Left lung (tissue), 10 donors: ENCODE measurements around the gene AIG1. TPM values are rescaled to one million over a fixed set of nuclear protein-coding genes. Genes with fewer than 3 reads are reported as not detected.

Experiments
- ATAC-seq: fragments of 200-7000 bp; cut with Tn5 transposase; one replicate; pipeline ENCODE4 v1.9.1; 2020; ENCODE audit warnings: moderate library complexity
- DNase-seq, 4 donors: peaks; one replicate each; pipeline ENCODE4 v3.0.0-alpha.2; 2013 to 2020
- H3K27ac ChIP-seq, 2 donors: fragments of 200-600 bp; sonication (generic) in 1 of 2; one replicate each; pipeline versions ENCODE4 v1.5.0 to v1.8.0; 2020 to 2021
- H3K27me3 ChIP-seq, 2 donors: fragments of 200-600 bp; sonication (generic) in 1 of 2; one replicate each; pipeline versions ENCODE4 v1.5.0 to v1.8.0; 2020 to 2021
- H3K36me3 ChIP-seq, 2 donors: fragments of 200-600 bp; sonication (generic) in 1 of 2; one replicate each; pipeline versions ENCODE4 v1.5.0 to v1.8.0; 2020 to 2021
- H3K4me1 ChIP-seq, 2 donors: fragments of 200-600 bp; one replicate each; pipeline ENCODE4 v1.8.0; 2021
- H3K4me3 ChIP-seq, 2 donors: fragments of 200-600 bp; sonication (generic) in 1 of 2; one replicate each; pipeline versions ENCODE4 v1.5.0 to v1.8.0; 2020 to 2021; ENCODE audit warnings: mild to moderate bottlenecking in 1 of 2
- H3K9me3 ChIP-seq, 2 donors: fragments of 200-600 bp; sonication (generic) in 1 of 2; one replicate each; pipeline versions ENCODE4 v1.5.0 to v1.8.0; 2020 to 2021
- intact Hi-C, 2 donors: fragments of 100-400 bp; cut with DNase I; formaldehyde crosslinking; loops; one replicate each; pipeline versions ENCODE4 v1.11.2 to v1.14.2; 2022
- polyA plus RNA-seq, 6 donors: library from polyadenylated mRNA; unstranded; fragments of 120-200 nt; gene quantifications; one replicate each; pipeline ENCODE4 v1.2.1, GENCODE V29; 2013; ENCODE audit not compliant: insufficient read length in 6 of 6
- total RNA-seq, 2 donors: library from RNA; stranded (reverse); fragmentation: NEBNext Ultra II Directional; extraction: Animal tissue kit (Norgen Biotek cat#: 25700); gene quantifications; one replicate each; pipeline ENCODE4 v1.2.1, GENCODE V29; 2021
- TF ChIP-seq, protein P1 (sequence below), 2 donors: fragments of 200-600 bp; sonication (generic) in 1 of 2; IDR thresholded peaks; one replicate each; pipeline versions ENCODE4 v1.5.0 to v1.8.0; 2021; ENCODE audit warnings: antibody characterized with exemption in 2 of 2
- donor health status: DM: no; HTN: yes; CAD: no.
- donor health status: DM: no; HTN: no; CAD: no.

The AIG1 gene
- total and polyA plus RNA-seq, 8 donors = 34.7 to 45.4 (median 36.8) TPM

DNA sequence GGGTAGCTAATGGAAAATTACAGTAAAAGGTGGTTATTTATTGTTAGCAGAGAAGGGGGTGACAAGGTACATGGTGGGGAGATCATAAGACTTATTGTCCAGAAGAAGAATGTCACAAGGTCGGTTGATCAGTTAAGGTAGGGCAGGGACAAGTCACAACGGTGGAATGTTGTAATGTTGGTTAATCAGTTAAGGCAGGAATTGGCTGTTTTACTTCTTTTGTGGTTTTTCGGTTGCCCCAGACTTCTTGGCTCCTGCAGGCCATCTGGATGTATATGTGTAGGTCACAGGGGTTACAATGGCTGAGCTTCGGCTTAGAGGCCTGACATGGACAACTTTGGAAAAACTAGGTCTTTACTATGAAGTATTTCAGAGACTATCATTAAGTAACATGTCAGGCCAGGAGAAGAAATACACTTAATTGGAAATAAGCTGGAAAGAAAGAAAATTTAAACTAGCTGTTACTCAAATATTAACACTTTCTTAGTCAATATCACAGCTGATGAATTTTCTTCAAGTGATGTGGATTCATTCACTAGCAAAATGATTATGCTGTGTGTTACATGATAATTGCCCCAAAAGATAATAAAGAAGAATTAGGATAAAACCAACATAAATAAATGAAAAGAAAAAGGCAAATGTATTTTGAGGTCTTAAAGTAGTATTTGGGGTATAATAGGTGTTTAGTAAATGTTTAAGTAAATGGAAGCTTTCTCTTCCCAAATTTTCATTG is 4.4 kb downstream of the AIG1 start:
- no peak overlapping the region for H3K27ac ChIP-seq
- TF ChIP-seq, protein P1, sequence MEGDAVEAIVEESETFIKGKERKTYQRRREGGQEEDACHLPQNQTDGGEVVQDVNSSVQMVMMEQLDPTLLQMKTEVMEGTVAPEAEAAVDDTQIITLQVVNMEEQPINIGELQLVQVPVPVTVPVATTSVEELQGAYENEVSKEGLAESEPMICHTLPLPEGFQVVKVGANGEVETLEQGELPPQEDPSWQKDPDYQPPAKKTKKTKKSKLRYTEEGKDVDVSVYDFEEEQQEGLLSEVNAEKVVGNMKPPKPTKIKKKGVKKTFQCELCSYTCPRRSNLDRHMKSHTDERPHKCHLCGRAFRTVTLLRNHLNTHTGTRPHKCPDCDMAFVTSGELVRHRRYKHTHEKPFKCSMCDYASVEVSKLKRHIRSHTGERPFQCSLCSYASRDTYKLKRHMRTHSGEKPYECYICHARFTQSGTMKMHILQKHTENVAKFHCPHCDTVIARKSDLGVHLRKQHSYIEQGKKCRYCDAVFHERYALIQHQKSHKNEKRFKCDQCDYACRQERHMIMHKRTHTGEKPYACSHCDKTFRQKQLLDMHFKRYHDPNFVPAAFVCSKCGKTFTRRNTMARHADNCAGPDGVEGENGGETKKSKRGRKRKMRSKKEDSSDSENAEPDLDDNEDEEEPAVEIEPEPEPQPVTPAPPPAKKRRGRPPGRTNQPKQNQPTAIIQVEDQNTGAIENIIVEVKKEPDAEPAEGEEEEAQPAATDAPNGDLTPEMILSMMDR (IDR thresholded peaks at IDR 0.05) = no peak
- ATAC-seq = no peak

DNA sequence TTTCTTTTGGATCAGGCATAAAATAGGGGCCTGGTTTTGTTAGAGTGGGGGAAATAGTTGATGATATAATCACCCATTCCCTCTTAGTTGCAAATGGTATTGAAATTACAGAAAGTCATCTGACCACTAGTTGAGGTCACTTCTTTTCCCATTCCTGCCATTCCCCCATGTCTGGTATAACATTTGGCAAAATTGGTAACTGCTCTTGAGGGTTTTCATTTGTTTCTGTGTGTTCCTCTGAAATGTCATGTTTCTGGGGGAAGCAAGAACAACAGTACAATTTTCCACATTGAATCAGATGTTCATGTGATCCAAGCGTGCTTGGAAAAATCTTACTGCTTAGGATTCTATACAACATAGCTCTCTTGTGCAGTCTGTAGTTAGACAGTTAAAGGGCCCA is 7.3 kb downstream of the AIG1 start:
- ATAC-seq = no peak
- Histone ChIP-seq H3K4me3 (no peak overlapping the region), H3K27me3 (no peaks in the 10 kb centered on the region), H3K9me3 (no peaks in the 10 kb centered on the region), H3K36me3 (no peaks in the 10 kb centered on the region), H3K27ac (no peak overlapping the region), H3K4me1 (no peaks in the 10 kb centered on the region)
- no peak for DNase-seq
- TF ChIP-seq, protein P1 (IDR thresholded peaks at IDR 0.05) = no peak
- intact Hi-C loops = no loop called here

More for the DNA sequence above, 4.4 kb downstream of the AIG1 start:
- Histone ChIP-seq H3K36me3 (no peaks in the 10 kb centered on the region), H3K27me3 (no peaks in the 10 kb centered on the region), H3K9me3 (no peaks in the 10 kb centered on the region), H3K4me3 (no peak overlapping the region), H3K4me1 (peaks cover 3 to 4% of the 10 kb centered on the region in 2 donors)
- intact Hi-C loops = no loop called here
- no peak for DNase-seq

DNA sequence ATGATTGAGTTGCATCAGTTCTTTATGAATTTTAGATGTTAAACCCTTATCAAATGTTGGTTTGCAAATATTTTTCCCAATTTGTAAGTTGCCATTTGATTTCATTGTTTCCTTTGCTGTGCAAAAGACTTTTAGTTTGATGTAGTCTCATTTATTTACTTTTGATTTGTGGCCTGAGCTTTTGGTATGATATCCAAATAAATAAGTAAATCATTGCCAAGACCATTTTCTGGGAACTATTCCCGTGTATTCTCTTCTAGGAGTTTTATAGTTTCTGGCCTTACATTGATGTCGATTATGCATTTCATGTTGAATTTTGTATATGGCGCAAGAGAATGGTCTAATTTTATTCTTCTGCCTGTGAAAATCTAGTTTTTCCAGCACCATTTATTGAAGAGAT is 13.4 kb downstream of the AIG1 start:
- Histone ChIP-seq H3K27ac (no peak overlapping the region), H3K27me3 (no peaks in the 10 kb centered on the region), H3K9me3 (peaks cover 0 to 9% of the 10 kb centered on the region in 2 donors), H3K4me1 (no peaks in the 10 kb centered on the region), H3K4me3 (no peak overlapping the region), H3K36me3 (no peaks in the 10 kb centered on the region)
- DNase-seq (no peak), ATAC-seq (no peak)
- intact Hi-C loops = no loop called here
- TF ChIP-seq, protein P1 (IDR thresholded peaks at IDR 0.05) = no peak

DNA sequence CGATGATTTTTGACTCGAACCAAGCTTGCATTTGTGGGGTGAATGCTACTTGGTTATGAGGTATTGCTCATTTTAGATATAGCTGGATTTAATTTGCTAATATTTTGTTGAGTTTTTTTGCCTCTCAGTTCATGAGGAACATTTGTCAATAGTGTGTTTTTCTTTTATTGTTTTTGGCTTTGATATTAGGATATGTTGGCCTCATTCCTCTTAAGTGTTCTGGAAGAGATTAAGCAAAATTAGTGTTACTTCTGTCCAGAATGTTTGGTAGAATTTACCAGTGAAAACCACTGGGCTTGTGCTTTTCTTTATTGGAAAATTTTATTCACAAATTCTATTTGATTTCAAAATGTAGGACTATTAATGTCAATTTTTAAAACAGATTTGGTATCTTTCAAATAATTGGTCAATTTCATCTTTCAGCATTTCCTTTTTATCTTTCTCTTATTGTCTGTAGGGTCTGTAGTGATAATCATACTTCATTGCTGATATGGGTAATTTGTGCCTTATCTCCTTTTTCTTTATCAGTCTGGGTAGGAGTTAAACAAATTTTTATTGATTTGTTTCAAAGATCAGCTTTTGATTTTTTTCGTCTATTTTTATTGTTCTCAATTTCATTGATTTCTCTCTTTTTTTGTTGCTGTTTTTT is 14.1 kb downstream of the AIG1 start:
- intact Hi-C loops = no loop called here

More for the DNA sequence above, 14.1 kb downstream of the AIG1 start:
- H3K27ac ChIP-seq = no peak overlapping the region
- no peaks in the 10 kb centered on the region for H3K27me3 ChIP-seq
- no peak for DNase-seq
- no peaks in the 10 kb centered on the region for H3K4me1 ChIP-seq
- TF ChIP-seq, protein P1 (IDR thresholded peaks at IDR 0.05) = no peak
- H3K36me3 ChIP-seq = no peaks in the 10 kb centered on the region
- no peak for ATAC-seq
- H3K9me3 ChIP-seq = peaks cover 0 to 9% of the 10 kb centered on the region in 2 donors
- H3K4me3 ChIP-seq = no peak overlapping the region
